HepG2 (cell line): ENCODE results near the gene MXD3. TPM values are rescaled to one million over a fixed set of nuclear protein-coding genes. Genes with fewer than 3 reads are reported as not detected.
A peak's percentile ranks its signal among the peaks of the same experiment; 100 is the strongest.

Experiments used
- HOXA3 ChIP-seq: sonication (generic); formaldehyde crosslinking; IDR thresholded peaks from 2 replicates; pipeline ENCODE4 v1.5.0; 2020; ENCODE audit warnings: missing genetic modification reagents
- ISX ChIP-seq: sonication (generic); formaldehyde crosslinking; conservative IDR thresholded peaks from 2 replicates; pipeline ENCODE4 v1.5.0; 2020; ENCODE audit warnings: missing genetic modification reagents
- MZF1 ChIP-seq: sonication (generic); formaldehyde crosslinking; IDR thresholded peaks from 2 replicates; pipeline ENCODE4 v1.8.1; 2023; ENCODE audit warnings: mild to moderate bottlenecking, missing genetic modification reagents, borderline replicate concordance
- NRL ChIP-seq: sonication (generic); formaldehyde crosslinking; IDR thresholded peaks from 2 replicates; pipeline ENCODE4 v1.5.0; 2020; ENCODE audit warnings: missing genetic modification reagents, mild to moderate bottlenecking, moderate library complexity, borderline replicate concordance
- SAFB2 ChIP-seq: sonication (generic); formaldehyde crosslinking; IDR thresholded peaks from 2 replicates; pipeline ENCODE4 v1.5.1; 2020; ENCODE audit warnings: missing genetic modification reagents, low read depth, mild to moderate bottlenecking, borderline replicate concordance
- SRSF9 ChIP-seq: fragments of 200-400 bp; formaldehyde crosslinking; IDR thresholded peaks from 2 replicates; pipeline ENCODE4 v1.6.1; 2018; ENCODE audit warnings: borderline replicate concordance, mild to moderate bottlenecking, low read depth, low read length; ENCODE audit not compliant: insufficient read depth, poor library complexity, severe bottlenecking
- ZNF281 ChIP-seq: sonication (generic); formaldehyde crosslinking; IDR thresholded peaks from 2 replicates; pipeline ENCODE4 v1.4.0; 2020; ENCODE audit warnings: missing genetic modification reagents, borderline replicate concordance
- ZNF296 ChIP-seq: sonication (generic); formaldehyde crosslinking; conservative IDR thresholded peaks from 2 replicates; pipeline ENCODE4 v1.5.0; 2020; ENCODE audit warnings: mild to moderate bottlenecking, missing genetic modification reagents
- ZNF30 ChIP-seq: sonication (generic); formaldehyde crosslinking; IDR thresholded peaks from 2 replicates; pipeline ENCODE4 v1.5.0; 2020; ENCODE audit warnings: mild to moderate bottlenecking, missing genetic modification reagents
- ZNF446 ChIP-seq: sonication (generic); formaldehyde crosslinking; IDR thresholded peaks from 2 replicates; pipeline ENCODE4 v1.5.0; 2020; ENCODE audit warnings: mild to moderate bottlenecking, missing genetic modification reagents
- ZNF503 ChIP-seq: sonication (generic); formaldehyde crosslinking; IDR thresholded peaks from 2 replicates; pipeline ENCODE4 v1.4.0; 2020; ENCODE audit warnings: missing genetic modification reagents
- polyA plus RNA-seq, 8 experiments: library from polyadenylated mRNA; depleted of rRNA in 3 of 8; stranded (reverse) in 7 of 8; unstranded in 1 of 8; fragments of >200 nt; fragmentation: Illumina TruSeq in 4 of 8; extraction: Trizol in 4 of 8; gene quantifications; 2 replicates each; pipeline versions ENCODE4 v1.2.1 to v1.2.3, GENCODE V29; 2011 to 2016; ENCODE audit warnings: low read depth in 4 of 8, missing spikeins in 1 of 8, mixed read lengths in 1 of 8; ENCODE audit not compliant: insufficient read depth in 1 of 8
- total RNA-seq, 5 experiments: library from RNA; depleted of rRNA; stranded (reverse); fragments of >200 nt; fragmentation: Illumina TruSeq; extraction: Trizol; gene quantifications; 2 replicates each; pipeline ENCODE4 v1.2.3, GENCODE V29; 2016; ENCODE audit warnings: low read depth in 1 of 5
- TF ChIP-seq, protein P1 (sequence below): IDR thresholded peaks from 2 replicates; pipeline ENCODE4 v1.4.0; 2020; ENCODE audit warnings: mild to moderate bottlenecking, missing genetic modification reagents
- TF ChIP-seq, protein P2 (sequence below): sonication (generic); formaldehyde crosslinking; IDR thresholded peaks from 2 replicates; pipeline ENCODE4 v1.8.0; 2022; ENCODE audit warnings: mild to moderate bottlenecking, missing genetic modification reagents, moderate library complexity
- TF ChIP-seq, protein P3 (sequence below): sonication (generic); formaldehyde crosslinking; IDR thresholded peaks from 2 replicates; pipeline ENCODE4 v1.8.0; 2022; ENCODE audit warnings: low read depth, missing genetic modification reagents

MXD3 gene
- total and polyA plus RNA-seq, 2 of the 13 experiments (the other 11 are each of a cell fraction or from before 2014, with no cell fraction given): 10.5 to 12.8 TPM

GRCh38 chr5:177303121-177303924, 8.4 kb downstream of the MXD3 start, which contains the start of the genes PRELID1 and RAB24 (continued):
- TF ChIP-seq, protein P1, sequence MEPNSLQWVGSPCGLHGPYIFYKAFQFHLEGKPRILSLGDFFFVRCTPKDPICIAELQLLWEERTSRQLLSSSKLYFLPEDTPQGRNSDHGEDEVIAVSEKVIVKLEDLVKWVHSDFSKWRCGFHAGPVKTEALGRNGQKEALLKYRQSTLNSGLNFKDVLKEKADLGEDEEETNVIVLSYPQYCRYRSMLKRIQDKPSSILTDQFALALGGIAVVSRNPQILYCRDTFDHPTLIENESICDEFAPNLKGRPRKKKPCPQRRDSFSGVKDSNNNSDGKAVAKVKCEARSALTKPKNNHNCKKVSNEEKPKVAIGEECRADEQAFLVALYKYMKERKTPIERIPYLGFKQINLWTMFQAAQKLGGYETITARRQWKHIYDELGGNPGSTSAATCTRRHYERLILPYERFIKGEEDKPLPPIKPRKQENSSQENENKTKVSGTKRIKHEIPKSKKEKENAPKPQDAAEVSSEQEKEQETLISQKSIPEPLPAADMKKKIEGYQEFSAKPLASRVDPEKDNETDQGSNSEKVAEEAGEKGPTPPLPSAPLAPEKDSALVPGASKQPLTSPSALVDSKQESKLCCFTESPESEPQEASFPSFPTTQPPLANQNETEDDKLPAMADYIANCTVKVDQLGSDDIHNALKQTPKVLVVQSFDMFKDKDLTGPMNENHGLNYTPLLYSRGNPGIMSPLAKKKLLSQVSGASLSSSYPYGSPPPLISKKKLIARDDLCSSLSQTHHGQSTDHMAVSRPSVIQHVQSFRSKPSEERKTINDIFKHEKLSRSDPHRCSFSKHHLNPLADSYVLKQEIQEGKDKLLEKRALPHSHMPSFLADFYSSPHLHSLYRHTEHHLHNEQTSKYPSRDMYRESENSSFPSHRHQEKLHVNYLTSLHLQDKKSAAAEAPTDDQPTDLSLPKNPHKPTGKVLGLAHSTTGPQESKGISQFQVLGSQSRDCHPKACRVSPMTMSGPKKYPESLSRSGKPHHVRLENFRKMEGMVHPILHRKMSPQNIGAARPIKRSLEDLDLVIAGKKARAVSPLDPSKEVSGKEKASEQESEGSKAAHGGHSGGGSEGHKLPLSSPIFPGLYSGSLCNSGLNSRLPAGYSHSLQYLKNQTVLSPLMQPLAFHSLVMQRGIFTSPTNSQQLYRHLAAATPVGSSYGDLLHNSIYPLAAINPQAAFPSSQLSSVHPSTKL (CRISPR knock-in tag): peak; percentile 51; the same call in 1 of the 2 replicates
- TF ChIP-seq NRL (CRISPR knock-in tag): peak; percentile 86
- peak; percentile 96 for TF ChIP-seq HOXA3 (CRISPR knock-in tag)
- TF ChIP-seq ZNF446 (CRISPR knock-in tag): no peak
- no peak for TF ChIP-seq ZNF281 (CRISPR knock-in tag)
- no peak for TF ChIP-seq SAFB2 (CRISPR knock-in tag)
- TF ChIP-seq ZNF503 (CRISPR knock-in tag): no peak; the same call in 1 of the 2 replicates
- no peak for TF ChIP-seq ZNF296 (CRISPR knock-in tag)
- TF ChIP-seq MZF1 (CRISPR knock-in tag): 0 out of 2 replicates have a peak, but pooled peaks have one; percentile 60
- TF ChIP-seq SRSF9: no peak
- TF ChIP-seq ISX (CRISPR knock-in tag): no peak
- TF ChIP-seq, protein P2, sequence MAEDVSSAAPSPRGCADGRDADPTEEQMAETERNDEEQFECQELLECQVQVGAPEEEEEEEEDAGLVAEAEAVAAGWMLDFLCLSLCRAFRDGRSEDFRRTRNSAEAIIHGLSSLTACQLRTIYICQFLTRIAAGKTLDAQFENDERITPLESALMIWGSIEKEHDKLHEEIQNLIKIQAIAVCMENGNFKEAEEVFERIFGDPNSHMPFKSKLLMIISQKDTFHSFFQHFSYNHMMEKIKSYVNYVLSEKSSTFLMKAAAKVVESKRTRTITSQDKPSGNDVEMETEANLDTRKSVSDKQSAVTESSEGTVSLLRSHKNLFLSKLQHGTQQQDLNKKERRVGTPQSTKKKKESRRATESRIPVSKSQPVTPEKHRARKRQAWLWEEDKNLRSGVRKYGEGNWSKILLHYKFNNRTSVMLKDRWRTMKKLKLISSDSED: 0 out of 2 replicates have a peak, but pooled peaks have one; percentile 30
- no peak for TF ChIP-seq ZNF30
- TF ChIP-seq, protein P3, sequence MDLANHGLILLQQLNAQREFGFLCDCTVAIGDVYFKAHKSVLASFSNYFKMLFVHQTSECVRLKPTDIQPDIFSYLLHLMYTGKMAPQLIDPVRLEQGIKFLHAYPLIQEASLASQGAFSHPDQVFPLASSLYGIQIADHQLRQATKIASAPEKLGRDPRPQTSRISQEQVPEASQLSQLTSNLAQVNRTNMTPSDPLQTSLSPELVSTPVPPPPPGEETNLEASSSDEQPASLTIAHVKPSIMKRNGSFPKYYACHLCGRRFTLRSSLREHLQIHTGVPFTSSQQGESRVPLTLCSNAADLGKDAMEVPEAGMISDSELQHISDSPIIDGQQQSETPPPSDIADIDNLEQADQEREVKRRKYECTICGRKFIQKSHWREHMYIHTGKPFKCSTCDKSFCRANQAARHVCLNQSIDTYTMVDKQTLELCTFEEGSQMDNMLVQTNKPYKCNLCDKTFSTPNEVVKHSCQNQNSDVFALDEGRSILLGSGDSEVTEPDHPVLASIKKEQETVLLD: peak; percentile 49; the same call in 1 of the 2 replicates
